Mesenchymal stem cell (in vitro differentiated cells and primary cell): ENCODE data around the gene SULT1A1.

ENCODE experiments used
- DNase-seq: peaks from one replicate; pipeline ENCODE4 v3.0.0-alpha.2; 2013
- H2AFZ ChIP-seq: one replicate; pipeline ENCODE4 v1.6.1; 2013; ENCODE audit warnings: low read depth, mild to moderate bottlenecking, control low read depth, inconsistent platforms, low read length, moderate library complexity
- H2AK5ac ChIP-seq: 2 replicates; pipeline ENCODE4 v1.6.1; 2013; ENCODE audit warnings: low read length, moderate library complexity, mild to moderate bottlenecking, inconsistent platforms; ENCODE audit not compliant: severe bottlenecking
- H2BK120ac ChIP-seq: one replicate; pipeline ENCODE4 v1.6.1; 2013; ENCODE audit warnings: low read depth, mild to moderate bottlenecking, inconsistent platforms, low read length, moderate library complexity
- H2BK12ac ChIP-seq, 2 experiments: one replicate each; pipeline ENCODE4 v1.6.1; 2013; ENCODE audit warnings: inconsistent platforms in 2 of 2, low read length in 2 of 2, mild to moderate bottlenecking in 2 of 2, moderate library complexity in 2 of 2, control low read depth in 1 of 2
- H2BK15ac ChIP-seq: one replicate; pipeline ENCODE4 v1.6.1; 2013; ENCODE audit warnings: mild to moderate bottlenecking, low read depth, inconsistent platforms; ENCODE audit not compliant: poor library complexity, severe bottlenecking
- H2BK5ac ChIP-seq: 2 replicates; pipeline ENCODE4 v1.6.1; 2013; ENCODE audit warnings: low read depth, mild to moderate bottlenecking, low read length, control low read depth, inconsistent platforms; ENCODE audit not compliant: poor library complexity, severe bottlenecking
- H3K14ac ChIP-seq, 2 experiments: one replicate each; pipeline ENCODE4 v1.6.1; 2013; ENCODE audit warnings: inconsistent platforms in 2 of 2, low read length in 2 of 2, control low read depth in 1 of 2, mild to moderate bottlenecking in 1 of 2, moderate library complexity in 1 of 2
- H3K18ac ChIP-seq, 2 experiments: one replicate each; pipeline ENCODE4 v1.6.1; 2013; ENCODE audit warnings: inconsistent platforms in 2 of 2, low read length in 2 of 2, control low read depth in 1 of 2, low read depth in 1 of 2, mild to moderate bottlenecking in 1 of 2
- H3K23ac ChIP-seq, 2 experiments: one replicate each; pipeline ENCODE4 v1.6.1; 2013; ENCODE audit warnings: inconsistent platforms in 2 of 2, low read length in 2 of 2, mild to moderate bottlenecking in 2 of 2, moderate library complexity in 2 of 2, control low read depth in 1 of 2
- H3K27ac ChIP-seq: 2 replicates; pipeline ENCODE4 v1.5.1; 2013; ENCODE audit warnings: mild to moderate bottlenecking, moderate library complexity, low read length, control low read depth, inconsistent platforms; ENCODE audit not compliant: poor library complexity, severe bottlenecking
- H3K27me3 ChIP-seq, 2 experiments: 2 replicates each; pipeline versions ENCODE4 v1.6.1 to v1.7.0; 2013; ENCODE audit warnings: low read length in 2 of 2, mild to moderate bottlenecking in 2 of 2, moderate library complexity in 2 of 2, control low read depth in 1 of 2, inconsistent platforms in 1 of 2; ENCODE audit not compliant: control insufficient read depth in 1 of 2, insufficient read depth in 1 of 2
- H3K36me3 ChIP-seq, 2 experiments: 2 replicates each; pipeline versions ENCODE4 v1.6.1 to v1.7.0; 2013; ENCODE audit warnings: low read length in 2 of 2, control low read depth in 1 of 2, inconsistent platforms in 1 of 2, low read depth in 1 of 2, mild to moderate bottlenecking in 1 of 2; ENCODE audit not compliant: insufficient read depth in 2 of 2, control insufficient read depth in 1 of 2
- H3K4ac ChIP-seq, 2 experiments: one replicate each; pipeline ENCODE4 v1.6.1; 2013; ENCODE audit warnings: inconsistent platforms in 2 of 2, low read length in 2 of 2, mild to moderate bottlenecking in 2 of 2, moderate library complexity in 2 of 2, control low read depth in 1 of 2, low read depth in 1 of 2
- H3K4me1 ChIP-seq: 2 replicates; pipeline ENCODE4 v1.6.1; 2013; ENCODE audit warnings: low read depth, low read length, control low read depth; ENCODE audit not compliant: control insufficient read depth, insufficient read depth
- H3K4me2 ChIP-seq: 2 replicates; pipeline ENCODE4 v1.6.1; 2013; ENCODE audit warnings: low read length, mild to moderate bottlenecking, inconsistent platforms; ENCODE audit not compliant: poor library complexity, severe bottlenecking
- H3K4me3 ChIP-seq, 2 experiments: 2 replicates each; pipeline versions ENCODE4 v1.5.1 to v1.7.0; 2013; ENCODE audit warnings: low read length in 2 of 2, mild to moderate bottlenecking in 2 of 2, control low read depth in 1 of 2, low read depth in 1 of 2; ENCODE audit not compliant: insufficient read depth in 1 of 2
- H3K79me1 ChIP-seq: replicated peaks from 2 replicates; pipeline ENCODE4 v1.6.1; 2013; ENCODE audit warnings: mild to moderate bottlenecking, control low read depth, low read length, inconsistent platforms; ENCODE audit not compliant: poor library complexity, severe bottlenecking
- H3K9ac ChIP-seq: 2 replicates; pipeline ENCODE4 v1.7.0; 2013; ENCODE audit warnings: mild to moderate bottlenecking, low read length, moderate library complexity
- H3K9me3 ChIP-seq: 2 replicates; pipeline ENCODE4 v1.7.0; 2013; ENCODE audit warnings: mild to moderate bottlenecking, low read length; ENCODE audit not compliant: control insufficient read depth
- H4K8ac ChIP-seq: one replicate; pipeline ENCODE4 v1.6.1; 2013; ENCODE audit warnings: inconsistent platforms, mild to moderate bottlenecking, low read length, moderate library complexity
- H4K91ac ChIP-seq: one replicate; pipeline ENCODE4 v1.6.1; 2013; ENCODE audit warnings: mild to moderate bottlenecking, low read length, inconsistent platforms
- WGBS: methylation state at CpG from one replicate; pipeline ENCODE4 v1.1.7; 2013; ENCODE audit warnings: mixed read lengths; 5-methylcytosine and 5-hydroxymethylcytosine counted together

Gene SULT1A1

GRCh38 chr16:28575446-28576109 lies 34.3 kb downstream of the SULT1A1 start:
- H2BK15ac ChIP-seq, result no peak overlapping the region
- H3K4ac ChIP-seq, result no peak overlapping the region
- H3K23ac ChIP-seq, result peak overlapping the region in 1 of 2 experiments; percentile 23
- peaks cover 0 to 3% of the 10 kb centered on the region in 2 experiments for H3K36me3 ChIP-seq
- no peak overlapping the region for H3K9ac ChIP-seq
- H3K4me3 ChIP-seq, result no peak overlapping the region
- no peak overlapping the region for H3K27ac ChIP-seq
- peaks cover 20% of the 10 kb centered on the region for H3K79me1 ChIP-seq
- H2AFZ ChIP-seq, result no peak overlapping the region
- no peak overlapping the region for H2BK5ac ChIP-seq
- no peaks in the 10 kb centered on the region for H3K9me3 ChIP-seq
- H2BK120ac ChIP-seq, result no peak overlapping the region
- H4K8ac ChIP-seq, result no peak overlapping the region
- H2AK5ac ChIP-seq, result no peak overlapping the region
- H2BK12ac ChIP-seq, result no peak overlapping the region
- H3K27me3 ChIP-seq, result no peaks in the 10 kb centered on the region
- no peak overlapping the region for H3K14ac ChIP-seq
- no peak overlapping the region for H4K91ac ChIP-seq
- DNase-seq, result no peak
- H3K4me2 ChIP-seq, result no peak overlapping the region
- WGBS, result 98% methylated on average over 7 of the region's 8 CpGs
- no peak overlapping the region for H3K18ac ChIP-seq
- peaks cover 6% of the 10 kb centered on the region for H3K4me1 ChIP-seq

DNA sequence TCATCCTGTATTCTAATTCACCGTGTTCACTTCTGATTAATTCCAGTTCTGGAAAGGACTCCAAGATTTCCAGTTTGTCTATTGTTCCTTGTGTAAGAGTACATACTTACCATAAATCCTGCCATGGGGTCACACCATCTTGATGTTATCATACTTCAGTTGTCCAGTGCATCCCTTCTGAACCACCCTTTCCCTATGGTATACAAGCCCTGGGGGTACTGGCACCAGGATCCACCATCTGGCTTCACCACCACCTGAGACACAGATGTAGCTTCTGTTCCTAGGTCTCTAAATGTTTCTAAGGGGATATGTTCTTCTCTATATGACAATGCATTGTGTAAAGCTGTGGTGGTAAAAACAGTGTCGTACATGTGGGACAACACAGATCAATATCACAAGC lies 34.9 kb downstream of the SULT1A1 start:
- H3K36me3 ChIP-seq, result no peaks in the 10 kb centered on the region
- H3K18ac ChIP-seq, result no peak overlapping the region
- no peak overlapping the region for H4K8ac ChIP-seq
- no peaks in the 10 kb centered on the region for H3K27me3 ChIP-seq
- no peak overlapping the region for H2BK15ac ChIP-seq
- H2AFZ ChIP-seq, result no peak overlapping the region
- no peak overlapping the region for H3K4me3 ChIP-seq
- no peak overlapping the region for H3K9ac ChIP-seq
- peaks cover 6% of the 10 kb centered on the region for H3K4me1 ChIP-seq
- peaks cover 19% of the 10 kb centered on the region for H3K79me1 ChIP-seq
- no peak overlapping the region for H3K27ac ChIP-seq
- no peak overlapping the region for H2BK5ac ChIP-seq
- no peak for DNase-seq
- WGBS, result 97% methylated on average over 2 of the region's 2 CpGs
- no peak overlapping the region for H3K14ac ChIP-seq
- H2BK120ac ChIP-seq, result no peak overlapping the region
- no peaks in the 10 kb centered on the region for H3K9me3 ChIP-seq
- H2BK12ac ChIP-seq, result no peak overlapping the region
- no peak overlapping the region for H4K91ac ChIP-seq
- no peak overlapping the region for H3K4ac ChIP-seq
- no peak overlapping the region for H3K4me2 ChIP-seq
- H2AK5ac ChIP-seq, result no peak overlapping the region
- no peak overlapping the region for H3K23ac ChIP-seq

GRCh38 chr16:28573738-28574718 lies 35.8 kb downstream of the SULT1A1 start:
- Histone ChIP-seq H3K18ac (no peak overlapping the region), H3K27ac (no peak overlapping the region), H3K4me1 (peaks cover 6% of the 10 kb centered on the region), H3K23ac (no peak overlapping the region), H2AFZ (no peak overlapping the region), H4K8ac (no peak overlapping the region), H3K4ac (no peak overlapping the region), H3K79me1 (peaks cover 23% of the 10 kb centered on the region), H3K4me3 (no peak overlapping the region), H3K9me3 (no peaks in the 10 kb centered on the region), H2BK5ac (no peak overlapping the region), H3K14ac (no peak overlapping the region), H2BK15ac (no peak overlapping the region), H2BK12ac (no peak overlapping the region), H3K9ac (no peak overlapping the region), H4K91ac (peak overlapping the region; percentile 52), H2BK120ac (no peak overlapping the region), H3K36me3 (no peaks in the 10 kb centered on the region), H3K4me2 (no peak overlapping the region), H2AK5ac (no peak overlapping the region), H3K27me3 (no peaks in the 10 kb centered on the region)
- DNase-seq, result no peak
- WGBS, result 87% methylated on average over 17 of the region's 17 CpGs
